Measurements from ENCODE around the gene PCOLCE2. TPM values are rescaled to one million over a fixed set of nuclear protein-coding genes. Genes with fewer than 3 reads are reported as not detected.

Gene PCOLCE2
- total RNA-seq, 1 experiment from 2014 or later = 14.6 TPM

- in situ Hi-C loops (cut with HindIII; ENCODE audit: low pct_unique_long_range_greater_than_20kb, low sequenced_read_pairs) = no loop called here
- CTCF ChIA-PET = no interaction called here
Measured at GRCh38 chr3:142894493-142894892, 5.6 kb upstream of the PCOLCE2 start.

GRCh38 chr3:142892714-142893113 is 3.8 kb upstream of the PCOLCE2 start:
- no peak for DNase-seq (ENCODE audit: low read depth, low spot score)
- no peak overlapping the region for H3K27ac ChIP-seq (ENCODE audit: low read length)
- TF ChIP-seq SIN3A (IDR thresholded peaks at IDR 0.05; ENCODE audit: borderline replicate concordance, insufficient read depth, low read depth, low read length) = no peak
- TF ChIP-seq CTCF (IDR thresholded peaks at IDR 0.05) = no peak
- no peak for TF ChIP-seq POLR2AphosphoS5 (IDR thresholded peaks at IDR 0.05; ENCODE audit: low read depth, low read length)
- no peak for TF ChIP-seq TCF7L2 (IDR thresholded peaks at IDR 0.05; ENCODE audit: low read depth, low read length)
- TF ChIP-seq REST (IDR thresholded peaks at IDR 0.05; ENCODE audit: insufficient read depth in 1 of 2, low read depth in 2 of 2, low read length in 1 of 2) = no peak
- CTCF ChIA-PET = no interaction called here
- intact Hi-C loops (cut with micrococcal nuclease; ENCODE audit: unreplicated experiment) (no loop called here), in situ Hi-C loops (cut with HindIII; ENCODE audit: low pct_unique_long_range_greater_than_20kb, low sequenced_read_pairs) (no loop called here)
- H3K9me3 ChIP-seq (ENCODE audit: control insufficient read depth, insufficient read depth, low read depth, low read length) = no peaks in the 10 kb centered on the region
- BruUV-seq (replicated peaks) = no TSS peak
- no peak overlapping the region for H3K4me3 ChIP-seq (ENCODE audit: low read depth in 2 of 2, low read length in 2 of 2)
- H3K36me3 ChIP-seq (ENCODE audit: control insufficient read depth, insufficient read depth, low read length) = no peaks in the 10 kb centered on the region
- no peaks in the 10 kb centered on the region; the same call in 1 of the 2 replicates for H3K27me3 ChIP-seq (ENCODE audit: control insufficient read depth, insufficient read depth, low read length)
- ATAC-seq = no peak
- POLR2A ChIA-PET = no interaction called here
- H3K4me1 ChIP-seq (ENCODE audit: control insufficient read depth, insufficient read depth, low read length) = peaks cover 7% of the 10 kb centered on the region

More at GRCh38 chr3:142894493-142894892, 5.6 kb upstream of the PCOLCE2 start:
- no TSS peak for BruUV-seq (replicated peaks)
- ATAC-seq (no peak), DNase-seq (ENCODE audit: low read depth, low spot score) (no peak)
- intact Hi-C loops (cut with micrococcal nuclease; ENCODE audit: unreplicated experiment) = no loop called here
- Histone ChIP-seq H3K9me3 (ENCODE audit: control insufficient read depth, insufficient read depth, low read depth, low read length) (no peaks in the 10 kb centered on the region), H3K4me3 (ENCODE audit: low read depth in 2 of 2, low read length in 2 of 2) (no peak overlapping the region), H3K4me1 (ENCODE audit: control insufficient read depth, insufficient read depth, low read length) (no peaks in the 10 kb centered on the region; the same call in 1 of the 2 replicates), H3K36me3 (ENCODE audit: control insufficient read depth, insufficient read depth, low read length) (no peaks in the 10 kb centered on the region), H3K27me3 (ENCODE audit: control insufficient read depth, insufficient read depth, low read length) (peaks cover 3% of the 10 kb centered on the region), H3K27ac (ENCODE audit: low read length) (no peak overlapping the region)
- no peak for TF ChIP-seq POLR2AphosphoS5 (IDR thresholded peaks at IDR 0.05; ENCODE audit: low read depth, low read length)
- TF ChIP-seq CTCF (IDR thresholded peaks at IDR 0.05) = no peak
- POLR2A ChIA-PET = interaction anchor here (0.7 kb wide), 1 partner anchor 40 kb away, joined by 3 read pairs; no protein-coding TSS in a partner anchor
